Epithelial cell of proximal tubule (primary cell): ENCODE data around the gene ZC3H7B. TPM values are rescaled to one million over a fixed set of nuclear protein-coding genes. Genes with fewer than 3 reads are reported as not detected.
"Not testable (repeated sequence)": the region's sequence is repeated elsewhere in the genome, so short reads cannot be mapped to it uniquely, and the experiment has no call there.

ENCODE experiments used
- DNase-seq: peaks from one replicate; pipeline ENCODE4 v3.0.0-alpha.2; 2011; ENCODE audit warnings: low read depth
- H3K4me3 ChIP-seq: 2 replicates; pipeline ENCODE4 v1.5.1; 2011; ENCODE audit warnings: low read depth, mild to moderate bottlenecking, low read length
- CTCF ChIP-seq: conservative IDR thresholded peaks from 2 replicates; pipeline ENCODE4 v1.5.1; 2012; ENCODE audit warnings: low read depth, mild to moderate bottlenecking, low read length
- total RNA-seq: library from RNA; depleted of rRNA; stranded (reverse); fragments of >200 nt; gene quantifications from 2 replicates; pipeline ENCODE4 v1.2.3, GENCODE V29; 2015

The ZC3H7B gene
- total RNA-seq, 1 donor from 2014 or later, result 55.6 TPM

GRCh38 chr22:41394012-41394356 is 92.7 kb downstream of the ZC3H7B start:
- no peak for TF ChIP-seq CTCF
- DNase-seq, result no peak
- H3K4me3 ChIP-seq, result no peak overlapping the region

GRCh38 chr22:41395531-41396240 is 94.4 kb downstream of the ZC3H7B start:
- DNase-seq, result no peak
- TF ChIP-seq CTCF, result no peak
- H3K4me3 ChIP-seq, result no peak overlapping the region

- TF ChIP-seq CTCF, result no peak
- DNase-seq, result no peak
- H3K4me3 ChIP-seq, result no peak overlapping the region
Measured at GRCh38 chr22:41397143-41397811, 96.0 kb downstream of the ZC3H7B start.

- H3K4me3 ChIP-seq, result no peak overlapping the region
- no peak for TF ChIP-seq CTCF
- no peak for DNase-seq
Measured at GRCh38 chr22:41398921-41399320, 97.6 kb downstream of the ZC3H7B start.

GRCh38 chr22:41401781-41402648 is 100.7 kb downstream of the ZC3H7B start:
- H3K4me3 ChIP-seq, result no peak overlapping the region
- DNase-seq, result no peak
- TF ChIP-seq CTCF, result no peak

- H3K4me3 ChIP-seq, DNase-seq: not testable (repeated sequence)
Measured at GRCh38 chr22:41402851-41403250, 101.5 kb downstream of the ZC3H7B start.

GRCh38 chr22:41403532-41404318 is 102.4 kb downstream of the ZC3H7B start:
- no peak overlapping the region for H3K4me3 ChIP-seq
- peak; percentile 97 for TF ChIP-seq CTCF
- DNase-seq, result no peak
